ENCODE data around the gene HYI. TPM values are rescaled to one million over a fixed set of nuclear protein-coding genes. Genes with fewer than 3 reads are reported as not detected.

Gene HYI
- total and polyA plus RNA-seq, 2 donors from 2014 or later = 50.5 to 91.2 TPM

- TF ChIP-seq, protein P1, sequence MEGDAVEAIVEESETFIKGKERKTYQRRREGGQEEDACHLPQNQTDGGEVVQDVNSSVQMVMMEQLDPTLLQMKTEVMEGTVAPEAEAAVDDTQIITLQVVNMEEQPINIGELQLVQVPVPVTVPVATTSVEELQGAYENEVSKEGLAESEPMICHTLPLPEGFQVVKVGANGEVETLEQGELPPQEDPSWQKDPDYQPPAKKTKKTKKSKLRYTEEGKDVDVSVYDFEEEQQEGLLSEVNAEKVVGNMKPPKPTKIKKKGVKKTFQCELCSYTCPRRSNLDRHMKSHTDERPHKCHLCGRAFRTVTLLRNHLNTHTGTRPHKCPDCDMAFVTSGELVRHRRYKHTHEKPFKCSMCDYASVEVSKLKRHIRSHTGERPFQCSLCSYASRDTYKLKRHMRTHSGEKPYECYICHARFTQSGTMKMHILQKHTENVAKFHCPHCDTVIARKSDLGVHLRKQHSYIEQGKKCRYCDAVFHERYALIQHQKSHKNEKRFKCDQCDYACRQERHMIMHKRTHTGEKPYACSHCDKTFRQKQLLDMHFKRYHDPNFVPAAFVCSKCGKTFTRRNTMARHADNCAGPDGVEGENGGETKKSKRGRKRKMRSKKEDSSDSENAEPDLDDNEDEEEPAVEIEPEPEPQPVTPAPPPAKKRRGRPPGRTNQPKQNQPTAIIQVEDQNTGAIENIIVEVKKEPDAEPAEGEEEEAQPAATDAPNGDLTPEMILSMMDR (IDR thresholded peaks at IDR 0.05; ENCODE audit: borderline replicate concordance, extremely low read depth, insufficient read depth) = no peak
- Histone ChIP-seq H3K4me3 (ENCODE audit: low read length in 3 of 3) (no peak overlapping the region), H3K9ac (ENCODE audit: low read length in 3 of 3) (no peak overlapping the region), H3K27me3 (ENCODE audit: control insufficient read depth, insufficient read depth, low read length) (no peaks in the 10 kb centered on the region), H3K27ac (ENCODE audit: low read depth in 2 of 2, low read length in 2 of 2) (no peak overlapping the region), H3K9me3 (ENCODE audit: control insufficient read depth in 2 of 3, insufficient read depth in 1 of 3, low read length in 3 of 3) (no peaks in the 10 kb centered on the region), H3K36me3 (ENCODE audit: control insufficient read depth in 2 of 3, insufficient read depth in 3 of 3, low read length in 3 of 3) (peaks cover 13 to 40% (median 18%) of the 10 kb centered on the region in 3 donors), H3K4me1 (ENCODE audit: control insufficient read depth in 2 of 3, insufficient read depth in 2 of 3, low read depth in 1 of 3, low read length in 3 of 3) (peaks cover 0 to 21% (median 12%) of the 10 kb centered on the region in 3 donors)
- peak in 1 of 5 donors; percentile 65 for DNase-seq
- intact Hi-C loops (cut with DNase I) = no loop called here
- FAIRE-seq = no peak
Measured at GRCh38 chr1:43451701-43452532, 1.8 kb downstream of the HYI start.

DNA sequence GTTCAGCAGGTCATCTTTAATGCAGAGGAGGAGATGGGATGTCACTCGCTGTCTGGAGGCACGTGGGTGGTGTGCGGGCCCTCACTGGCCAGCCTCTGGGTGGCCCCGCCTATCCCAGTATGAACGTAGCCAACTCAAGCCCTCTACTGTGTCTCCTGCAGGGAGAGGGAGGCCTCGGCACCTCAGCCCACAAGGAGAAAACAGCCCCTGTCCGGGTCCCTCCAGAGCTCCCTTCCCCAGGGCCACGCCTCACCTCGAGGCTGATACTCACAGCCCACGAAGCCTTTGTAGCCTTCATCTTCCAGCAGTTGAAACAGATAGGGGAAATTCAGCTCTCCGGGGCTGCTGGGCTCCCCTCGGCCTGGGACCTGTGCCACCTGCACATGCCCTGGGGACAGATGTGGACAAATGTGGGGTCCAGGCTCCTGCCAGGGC, 2.6 kb downstream of the HYI start:
- TF ChIP-seq, protein P1 (IDR thresholded peaks at IDR 0.05; ENCODE audit: borderline replicate concordance, extremely low read depth, insufficient read depth) = no peak
- Histone ChIP-seq H3K36me3 (ENCODE audit: control insufficient read depth in 2 of 3, insufficient read depth in 3 of 3, low read length in 3 of 3) (peaks cover 13 to 48% (median 26%) of the 10 kb centered on the region in 3 donors), H3K9me3 (ENCODE audit: control insufficient read depth in 2 of 3, insufficient read depth in 1 of 3, low read length in 3 of 3) (no peaks in the 10 kb centered on the region), H3K27me3 (ENCODE audit: control insufficient read depth, insufficient read depth, low read length) (no peaks in the 10 kb centered on the region), H3K27ac (ENCODE audit: low read depth in 2 of 2, low read length in 2 of 2) (no peak overlapping the region), H3K9ac (ENCODE audit: low read length in 3 of 3) (no peak overlapping the region), H3K4me1 (ENCODE audit: control insufficient read depth in 2 of 3, insufficient read depth in 2 of 3, low read depth in 1 of 3, low read length in 3 of 3) (peaks cover 0 to 21% (median 12%) of the 10 kb centered on the region in 3 donors), H3K4me3 (ENCODE audit: low read length in 3 of 3) (no peak overlapping the region)
- DNase-seq (peak in 1 of 5 donors; percentile 71), FAIRE-seq (no peak)
- intact Hi-C loops (cut with DNase I) = no loop called here

DNA sequence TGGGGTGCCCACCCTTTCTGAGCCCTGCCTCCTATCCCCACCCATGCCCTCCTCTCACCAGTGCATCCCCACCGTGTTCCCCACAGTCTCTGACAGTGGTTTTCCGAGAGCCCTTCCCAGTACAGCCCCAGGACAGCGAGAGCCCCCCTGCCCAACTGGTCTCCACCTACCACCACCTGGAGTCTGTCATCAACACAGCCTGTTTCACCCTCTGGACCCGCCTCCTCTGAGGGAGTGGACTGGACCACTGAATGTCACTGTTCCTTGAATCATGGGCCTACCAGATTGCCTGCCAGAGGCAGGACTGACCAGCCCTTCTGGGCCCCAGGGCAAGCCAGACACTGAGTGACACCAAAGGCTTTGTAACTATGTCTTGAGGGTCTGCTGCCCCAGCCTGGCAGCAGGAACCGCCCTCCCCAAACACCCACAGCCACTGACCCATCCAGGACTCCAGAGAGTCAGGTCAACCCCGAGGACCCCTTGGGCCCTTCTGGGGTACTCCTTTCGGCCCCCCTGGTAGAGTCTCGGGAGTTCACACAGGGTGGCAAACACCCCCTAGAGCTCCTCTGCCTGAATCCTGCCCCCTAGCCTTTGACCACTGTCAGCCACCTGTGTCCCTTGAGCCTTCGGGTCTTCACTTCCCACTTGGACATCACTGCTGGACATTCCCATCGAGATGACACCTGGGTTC, 3.3 kb downstream of the HYI start:
- Histone ChIP-seq H3K4me3 (ENCODE audit: low read length in 3 of 3) (no peak overlapping the region), H3K9ac (ENCODE audit: low read length in 3 of 3) (no peak overlapping the region), H3K27ac (ENCODE audit: low read depth in 2 of 2, low read length in 2 of 2) (no peak overlapping the region), H3K4me1 (ENCODE audit: control insufficient read depth in 2 of 3, insufficient read depth in 2 of 3, low read depth in 1 of 3, low read length in 3 of 3) (peaks cover 0 to 20% (median 12%) of the 10 kb centered on the region in 3 donors), H3K27me3 (ENCODE audit: control insufficient read depth, insufficient read depth, low read length) (no peaks in the 10 kb centered on the region), H3K9me3 (ENCODE audit: control insufficient read depth in 2 of 3, insufficient read depth in 1 of 3, low read length in 3 of 3) (no peaks in the 10 kb centered on the region), H3K36me3 (ENCODE audit: control insufficient read depth in 2 of 3, insufficient read depth in 3 of 3, low read length in 3 of 3) (peaks cover 13 to 51% (median 33%) of the 10 kb centered on the region in 3 donors)
- FAIRE-seq (no peak), DNase-seq (peak in 1 of 5 donors; percentile 63)
- TF ChIP-seq, protein P1 (IDR thresholded peaks at IDR 0.05; ENCODE audit: borderline replicate concordance, extremely low read depth, insufficient read depth) = no peak
- intact Hi-C loops (cut with DNase I) = no loop called here
